ENCODE measurements around the gene HOXB5. TPM values are rescaled to one million over a fixed set of nuclear protein-coding genes. Genes with fewer than 3 reads are reported as not detected.
A peak's percentile ranks its signal among the peaks of the same experiment; 100 is the strongest.

The HOXB5 gene
- total and polyA plus RNA-seq, 2 experiments from 2014 or later, result 0.27 to 4.4 TPM

GRCh38 chr17:48562934-48563333 lies 30.6 kb downstream of the HOXB5 start:
- WGBS (ENCODE audit: low lambda C conversion rate, missing lambda C conversion rate), result 55% methylated on average over 5 of the region's 5 CpGs
- no peak for DNase-seq (ENCODE audit: low spot score)
- H3K27ac ChIP-seq, result no peak overlapping the region
- no peaks in the 10 kb centered on the region for H3K9me3 ChIP-seq (ENCODE audit: low read depth)
- no peaks in the 10 kb centered on the region for H4K20me1 ChIP-seq (ENCODE audit: insufficient read depth, poor library complexity, severe bottlenecking)
- H3K4me2 ChIP-seq, result peak overlapping the region; percentile 82
- H3K79me2 ChIP-seq, result peaks cover 38% of the 10 kb centered on the region
- H3K9me2 ChIP-seq (replicated peaks; ENCODE audit: insufficient read depth), result no peaks in the 10 kb centered on the region
- H3K27me3 ChIP-seq, result peaks cover 92% of the 10 kb centered on the region
- H2AFZ ChIP-seq, result no peak overlapping the region
- H3K4me1 ChIP-seq (ENCODE audit: insufficient read depth), result peaks cover 28% of the 10 kb centered on the region
- H3K36me3 ChIP-seq (replicated peaks; ENCODE audit: insufficient read depth, low read depth), result no peaks in the 10 kb centered on the region
- H3K4me3 ChIP-seq, result no peak overlapping the region
- TF ChIP-seq EZH2 (IDR thresholded peaks at IDR 0.05; ENCODE audit: borderline replicate concordance), result no peak
- no peak for TF ChIP-seq EZH2phosphoT487 (IDR thresholded peaks at IDR 0.05; ENCODE audit: low read depth, severe bottlenecking, unreplicated experiment)
- TF ChIP-seq CTCF (IDR thresholded peaks at IDR 0.05; ENCODE audit: poor library complexity), result no peak

- no peak for DNase-seq (ENCODE audit: low spot score)
- H2AFZ ChIP-seq, result no peak overlapping the region
- no peaks in the 10 kb centered on the region for H3K9me3 ChIP-seq (ENCODE audit: low read depth)
- H3K79me2 ChIP-seq, result peaks cover 32% of the 10 kb centered on the region
- no peak overlapping the region for H3K27ac ChIP-seq
- no peaks in the 10 kb centered on the region for H3K9me2 ChIP-seq (replicated peaks; ENCODE audit: insufficient read depth)
- H4K20me1 ChIP-seq (ENCODE audit: insufficient read depth, poor library complexity, severe bottlenecking), result no peaks in the 10 kb centered on the region
- peak overlapping the region; percentile 82 for H3K4me2 ChIP-seq
- no peak overlapping the region for H3K4me3 ChIP-seq
- TF ChIP-seq EZH2 (IDR thresholded peaks at IDR 0.05; ENCODE audit: borderline replicate concordance) (no peak), EZH2phosphoT487 (IDR thresholded peaks at IDR 0.05; ENCODE audit: low read depth, severe bottlenecking, unreplicated experiment) (no peak), CTCF (IDR thresholded peaks at IDR 0.05; ENCODE audit: poor library complexity) (no peak)
- no peaks in the 10 kb centered on the region for H3K36me3 ChIP-seq (replicated peaks; ENCODE audit: insufficient read depth, low read depth)
- H3K27me3 ChIP-seq, result peaks cover 92% of the 10 kb centered on the region
- peaks cover 35% of the 10 kb centered on the region for H3K4me1 ChIP-seq (ENCODE audit: insufficient read depth)
- WGBS (ENCODE audit: low lambda C conversion rate, missing lambda C conversion rate), result 54% methylated on average over 15 of the region's 15 CpGs
Observed at GRCh38 chr17:48561884-48562810, 31.4 kb downstream of the HOXB5 start.

- H3K27me3 ChIP-seq, result peaks cover 87% of the 10 kb centered on the region
- H4K20me1 ChIP-seq (ENCODE audit: insufficient read depth, poor library complexity, severe bottlenecking), result no peaks in the 10 kb centered on the region
- DNase-seq (ENCODE audit: low spot score), result no peak
- peaks cover 32% of the 10 kb centered on the region for H3K79me2 ChIP-seq
- H3K4me3 ChIP-seq, result no peak overlapping the region
- H2AFZ ChIP-seq, result no peak overlapping the region
- no peaks in the 10 kb centered on the region for H3K9me3 ChIP-seq (ENCODE audit: low read depth)
- H3K36me3 ChIP-seq (replicated peaks; ENCODE audit: insufficient read depth, low read depth), result no peaks in the 10 kb centered on the region
- no peak overlapping the region for H3K27ac ChIP-seq
- TF ChIP-seq EZH2 (IDR thresholded peaks at IDR 0.05; ENCODE audit: borderline replicate concordance) (no peak), EZH2phosphoT487 (IDR thresholded peaks at IDR 0.05; ENCODE audit: low read depth, severe bottlenecking, unreplicated experiment) (no peak), CTCF (IDR thresholded peaks at IDR 0.05; ENCODE audit: poor library complexity) (no peak)
- 44% methylated on average over 14 of the region's 14 CpGs for WGBS (ENCODE audit: low lambda C conversion rate, missing lambda C conversion rate)
- H3K4me2 ChIP-seq, result no peak overlapping the region
- peaks cover 53% of the 10 kb centered on the region for H3K4me1 ChIP-seq (ENCODE audit: insufficient read depth)
- no peaks in the 10 kb centered on the region for H3K9me2 ChIP-seq (replicated peaks; ENCODE audit: insufficient read depth)
Observed at GRCh38 chr17:48559840-48560817, 33.5 kb downstream of the HOXB5 start.
